PC-3 (cell line): Measurements from ENCODE around the gene MKNK1. TPM values are rescaled to one million over a fixed set of nuclear protein-coding genes. Genes with fewer than 3 reads are reported as not detected.

ENCODE experiments used
- ATAC-seq: fragments of 200-7000 bp; cut with Tn5 transposase; 2 replicates; pipeline ENCODE4 v1.9.1; 2020; ENCODE audit warnings: mild to moderate bottlenecking, moderate library complexity
- BruUV-seq: library from RNA; stranded (reverse); fragments of 400-500 nt; replicated peaks from 2 replicates; lab custom pipeline; 2021; lab: Mats Ljungman, UMichigan
- CTCF ChIA-PET: fragments of 300-600 bp; sonication (Branson Sonifier 250); formaldehyde crosslinking; loops from one replicate; lab custom pipeline; 2022; ENCODE audit warnings: antibody characterized with exemption; lab: Charles Lee
- POLR2A ChIA-PET: fragments of 300-600 bp; sonication (Branson Sonifier 250); formaldehyde crosslinking; loops from one replicate; lab custom pipeline; 2022; ENCODE audit warnings: antibody characterized with exemption; ENCODE audit not compliant: unreplicated experiment; lab: Charles Lee
- DNase-seq: peaks from one replicate; pipeline ENCODE4 v3.0.0-alpha.2; 2015
- H2AFZ ChIP-seq: fragments of 300-600 bp; sonication (generic); 2 replicates; pipeline ENCODE4 v1.6.0; 2016; ENCODE audit warnings: antibody characterized with exemption, low read length
- H3F3A ChIP-seq: fragments of 300-600 bp; sonication (generic); one replicate; pipeline ENCODE4 v1.6.0; 2017; ENCODE audit warnings: antibody characterized with exemption, low read length, control low read depth, mild to moderate bottlenecking; ENCODE audit not compliant: unreplicated experiment
- H3K27ac ChIP-seq: fragments of 300-600 bp; sonication (generic); 2 replicates; pipeline ENCODE4 v1.5.1; 2016; ENCODE audit warnings: mild to moderate bottlenecking, low read length
- H3K27me3 ChIP-seq: fragments of 300-600 bp; sonication (generic); 2 replicates; pipeline ENCODE4 v1.6.1; 2016; ENCODE audit warnings: low read length, mixed read lengths
- H3K36me3 ChIP-seq: fragments of 300-600 bp; sonication (generic); 2 replicates; pipeline ENCODE4 v1.6.1; 2016; ENCODE audit warnings: low read depth, mixed run types, low read length, mixed read lengths
- H3K4me1 ChIP-seq: fragments of 300-600 bp; sonication (generic); 2 replicates; pipeline ENCODE4 v1.5.1; 2016; ENCODE audit warnings: low read length; ENCODE audit not compliant: insufficient read depth
- H3K4me2 ChIP-seq: fragments of 300-600 bp; sonication (generic); 2 replicates; pipeline ENCODE4 v1.6.0; 2016; ENCODE audit warnings: low read length
- H3K4me3 ChIP-seq: fragments of 300-600 bp; sonication (generic); 2 replicates; pipeline ENCODE4 v1.5.1; 2016; ENCODE audit warnings: mild to moderate bottlenecking, low read length, mixed read lengths
- H3K79me2 ChIP-seq: fragments of 300-600 bp; sonication (generic); 2 replicates; pipeline ENCODE4 v1.6.1; 2017; ENCODE audit warnings: low read length, mixed read lengths
- H3K9ac ChIP-seq: fragments of 300-600 bp; sonication (generic); 2 replicates; pipeline ENCODE4 v1.6.0; 2016; ENCODE audit warnings: mild to moderate bottlenecking, low read length
- H3K9me2 ChIP-seq: fragments of 300-600 bp; sonication (generic); replicated peaks from 2 replicates; pipeline ENCODE4 v1.6.1; 2016; ENCODE audit warnings: mixed run types, low read length, mixed read lengths
- H3K9me3 ChIP-seq: fragments of 300-600 bp; sonication (generic); 2 replicates; pipeline ENCODE4 v1.6.1; 2016; ENCODE audit warnings: low read length, mixed read lengths
- H4K20me1 ChIP-seq: fragments of 300-600 bp; sonication (generic); 2 replicates; pipeline ENCODE4 v1.6.1; 2016; ENCODE audit warnings: low read length, mixed read lengths
- EZH2 ChIP-seq: fragments of 300-600 bp; sonication (generic); IDR thresholded peaks from one replicate; pipeline ENCODE4 v1.6.1; 2017; ENCODE audit warnings: antibody characterized with exemption, mild to moderate bottlenecking, low read length; ENCODE audit not compliant: unreplicated experiment
- EZH2phosphoT487 ChIP-seq: fragments of 300-600 bp; sonication (generic); IDR thresholded peaks from 2 replicates; pipeline ENCODE4 v1.6.1; 2018; ENCODE audit warnings: mild to moderate bottlenecking, antibody characterized with exemption, low read length, borderline replicate concordance
- intact Hi-C: fragments of 100-400 bp; cut with micrococcal nuclease; formaldehyde crosslinking; loops from 2 replicates; pipeline ENCODE4 v1.9.0; 2023
- total RNA-seq: library from RNA; depleted of rRNA; stranded (reverse); fragments of >200 nt; gene quantifications from 2 replicates; pipeline ENCODE4 v1.2.3, GENCODE V29; 2014
- TF ChIP-seq, protein P1 (sequence below): fragments of 300-600 bp; sonication (generic); conservative IDR thresholded peaks from 2 replicates; pipeline ENCODE4 v1.5.1; 2017; ENCODE audit warnings: antibody characterized with exemption, low read depth, mild to moderate bottlenecking, low read length

Gene MKNK1
- total RNA-seq, 1 experiment from 2014 or later = 36.8 TPM

DNA sequence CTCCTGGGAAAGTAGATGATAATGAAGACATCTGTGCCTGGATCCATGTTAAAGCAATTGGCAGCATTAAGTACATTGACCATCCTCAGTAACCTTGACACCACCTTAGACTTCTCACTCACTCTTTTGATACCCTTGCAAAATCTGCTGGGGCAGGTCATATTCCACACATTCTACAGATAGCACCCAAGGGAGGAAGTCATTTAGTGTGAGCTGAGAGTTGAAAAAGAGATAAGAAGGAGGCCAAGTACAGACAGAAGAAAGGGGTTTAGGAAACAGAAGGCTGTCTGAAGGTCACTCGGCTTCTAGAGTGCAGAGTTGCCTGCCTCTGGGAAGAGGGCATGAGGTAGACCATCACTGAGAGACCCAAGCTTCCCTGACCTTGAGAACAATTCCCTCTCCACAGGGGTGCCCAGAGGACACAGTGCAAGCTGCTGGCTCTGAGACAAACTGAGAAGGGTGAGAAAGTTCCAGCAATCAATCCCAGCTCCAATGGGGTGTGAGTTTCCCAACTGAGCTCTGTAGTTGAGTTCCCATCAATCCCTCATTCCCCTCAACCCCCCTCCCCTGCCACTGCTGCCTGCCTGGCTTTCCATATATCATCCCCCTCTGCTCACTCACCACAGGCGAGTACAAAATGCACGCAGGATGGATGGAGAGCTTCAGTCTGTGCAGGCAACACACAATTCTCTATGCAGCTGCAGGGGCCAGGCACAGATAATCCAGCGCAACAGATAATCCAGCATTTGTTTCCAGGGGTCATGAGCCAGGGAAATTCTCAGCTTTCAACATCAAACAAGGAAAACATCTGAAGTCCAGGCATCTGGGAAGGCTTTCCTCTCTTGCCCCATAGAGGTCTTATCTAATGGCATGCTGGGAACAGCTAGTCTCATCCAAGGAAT, 19.9 kb upstream of the MKNK1 start:
- Histone ChIP-seq H3K79me2 (no peaks in the 10 kb centered on the region), H3K4me2 (no peak overlapping the region), H3F3A (no peaks in the 10 kb centered on the region), H3K9me2 (no peaks in the 10 kb centered on the region), H3K9ac (no peak overlapping the region), H3K27ac (no peak overlapping the region), H3K4me1 (peaks cover 23% of the 10 kb centered on the region), H3K36me3 (no peaks in the 10 kb centered on the region), H3K9me3 (no peaks in the 10 kb centered on the region), H4K20me1 (no peaks in the 10 kb centered on the region), H3K27me3 (no peaks in the 10 kb centered on the region), H2AFZ (no peak overlapping the region), H3K4me3 (no peak overlapping the region)
- POLR2A ChIA-PET = no interaction called here
- CTCF ChIA-PET = no interaction called here
- ATAC-seq = no peak
- DNase-seq = no peak
- intact Hi-C loops = loop anchor here (2.0 kb wide), 2 partner anchors 19 to 95 kb away; partner anchors contain the start of gene EFCAB14
- TF ChIP-seq EZH2phosphoT487 = no peak
- no peak for TF ChIP-seq EZH2
- TF ChIP-seq, protein P1, sequence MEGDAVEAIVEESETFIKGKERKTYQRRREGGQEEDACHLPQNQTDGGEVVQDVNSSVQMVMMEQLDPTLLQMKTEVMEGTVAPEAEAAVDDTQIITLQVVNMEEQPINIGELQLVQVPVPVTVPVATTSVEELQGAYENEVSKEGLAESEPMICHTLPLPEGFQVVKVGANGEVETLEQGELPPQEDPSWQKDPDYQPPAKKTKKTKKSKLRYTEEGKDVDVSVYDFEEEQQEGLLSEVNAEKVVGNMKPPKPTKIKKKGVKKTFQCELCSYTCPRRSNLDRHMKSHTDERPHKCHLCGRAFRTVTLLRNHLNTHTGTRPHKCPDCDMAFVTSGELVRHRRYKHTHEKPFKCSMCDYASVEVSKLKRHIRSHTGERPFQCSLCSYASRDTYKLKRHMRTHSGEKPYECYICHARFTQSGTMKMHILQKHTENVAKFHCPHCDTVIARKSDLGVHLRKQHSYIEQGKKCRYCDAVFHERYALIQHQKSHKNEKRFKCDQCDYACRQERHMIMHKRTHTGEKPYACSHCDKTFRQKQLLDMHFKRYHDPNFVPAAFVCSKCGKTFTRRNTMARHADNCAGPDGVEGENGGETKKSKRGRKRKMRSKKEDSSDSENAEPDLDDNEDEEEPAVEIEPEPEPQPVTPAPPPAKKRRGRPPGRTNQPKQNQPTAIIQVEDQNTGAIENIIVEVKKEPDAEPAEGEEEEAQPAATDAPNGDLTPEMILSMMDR = no peak
- no TSS peak for BruUV-seq

DNA sequence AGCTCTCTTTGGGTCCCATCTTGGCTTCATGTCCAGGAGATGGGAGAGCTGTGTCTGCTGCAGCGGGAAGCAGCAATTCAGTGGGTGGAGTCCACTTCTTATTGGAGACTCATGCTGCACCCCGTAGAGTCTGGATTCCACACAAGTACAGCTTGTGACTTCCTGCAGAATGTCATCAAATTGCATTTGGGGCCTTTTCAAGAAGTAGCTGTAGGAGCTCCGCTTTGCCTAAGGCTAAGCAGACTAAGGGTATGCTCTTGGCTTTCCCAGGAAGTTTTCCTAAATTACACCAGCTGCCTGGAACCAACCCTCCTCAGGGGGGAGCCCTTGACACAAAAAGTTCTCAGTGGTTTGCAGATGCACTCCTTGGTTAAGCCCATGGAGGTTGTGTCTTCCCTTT, 18.3 kb upstream of the MKNK1 start:
- Histone ChIP-seq H3K36me3 (no peaks in the 10 kb centered on the region), H3K27ac (peak overlapping the region; percentile 74), H3K4me2 (peak overlapping the region; percentile 69), H3K9ac (no peak overlapping the region), H4K20me1 (no peaks in the 10 kb centered on the region), H2AFZ (peak overlapping the region; percentile 51), H3K79me2 (no peaks in the 10 kb centered on the region), H3K27me3 (no peaks in the 10 kb centered on the region), H3K9me2 (no peaks in the 10 kb centered on the region), H3K4me3 (peak overlapping the region; percentile 21; the same call in 1 of the 2 replicates), H3F3A (no peaks in the 10 kb centered on the region), H3K4me1 (peaks cover 24% of the 10 kb centered on the region), H3K9me3 (no peaks in the 10 kb centered on the region)
- TF ChIP-seq EZH2phosphoT487 = no peak
- TF ChIP-seq, protein P1 = peak; percentile 72
- intact Hi-C loops = loop anchor here (2.0 kb wide), 2 partner anchors 20 to 96 kb away; partner anchors contain the start of gene EFCAB14
- POLR2A ChIA-PET = interaction anchor here (0.7 kb wide), 1 partner anchor 18 kb away, joined by 3 read pairs; the partner anchor contains the start of gene MKNK1
- BruUV-seq = TSS peak; percentile 58
- DNase-seq = peak; percentile 64
- ATAC-seq = peak; percentile 66
- CTCF ChIA-PET = interaction anchor here (1.4 kb wide), 1 partner anchor 11 kb away, joined by 3 read pairs; no protein-coding TSS in a partner anchor
